ENCODE results near the gene TGIF1.
"Not testable (repeated sequence)": the region's sequence is repeated elsewhere in the genome, so short reads cannot be mapped to it uniquely, and the experiment has no call there.

Gene TGIF1

DNA sequence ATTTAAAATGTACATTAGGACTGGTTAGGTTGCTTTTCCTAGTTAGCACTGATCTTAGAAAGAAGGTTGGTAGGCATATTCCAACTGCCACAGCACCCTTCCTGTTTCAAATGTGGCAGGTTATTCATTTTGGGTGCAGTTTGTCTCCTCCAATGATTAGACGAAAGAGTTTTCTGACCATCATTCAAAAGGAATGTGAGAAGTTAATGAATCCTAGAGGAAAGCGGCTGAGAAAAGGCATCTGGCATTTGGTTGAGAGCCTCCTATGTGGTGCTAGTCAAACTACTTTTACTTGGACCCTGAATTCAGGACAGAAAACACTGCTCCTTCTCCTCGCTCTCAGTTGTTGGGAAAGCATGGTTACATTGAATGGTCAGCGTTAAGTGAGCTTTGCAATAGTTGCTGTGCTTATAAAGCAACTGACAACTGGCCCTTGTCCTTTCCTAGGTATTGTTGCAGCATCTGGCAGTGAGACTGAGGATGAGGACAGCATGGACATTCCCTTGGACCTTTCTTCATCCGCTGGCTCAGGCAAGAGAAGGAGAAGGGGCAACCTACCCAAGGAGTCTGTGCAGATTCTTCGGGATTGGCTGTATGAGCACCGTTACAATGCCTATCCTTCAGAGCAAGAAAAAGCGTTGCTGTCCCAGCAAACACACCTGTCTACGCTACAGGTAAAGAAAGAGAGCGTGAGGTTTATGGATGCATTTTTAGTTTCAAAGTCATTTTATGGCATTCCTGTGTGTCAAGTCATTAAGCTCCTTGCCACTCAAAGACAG lies 6.1 kb downstream of the TGIF1 start:
- DNase-seq (ENCODE audit: low spot score), result no peak

DNA sequence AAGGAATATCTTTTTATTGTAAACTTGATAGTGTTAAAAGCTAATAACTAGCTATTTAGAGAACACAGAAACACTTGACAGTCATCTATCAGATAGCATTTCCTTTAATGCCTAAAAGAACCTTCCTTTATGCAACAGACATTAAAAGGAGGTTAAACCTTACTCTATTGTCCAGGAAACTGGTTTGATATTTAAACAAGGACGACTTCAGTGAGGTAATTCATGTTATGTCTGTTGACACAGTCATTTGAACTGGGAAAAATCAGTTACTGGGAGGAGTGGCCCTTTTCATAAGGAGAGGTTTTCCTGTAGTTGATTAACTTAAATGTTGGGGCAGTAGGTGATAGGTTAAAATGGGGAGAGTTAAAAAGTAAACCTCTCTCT lies 6.7 kb downstream of the TGIF1 start:
- no peak for DNase-seq (ENCODE audit: low spot score)

GRCh38 chr18:3457261-3457724 lies 7.3 kb downstream of the TGIF1 start:
- no peak for DNase-seq (ENCODE audit: low spot score)

DNA sequence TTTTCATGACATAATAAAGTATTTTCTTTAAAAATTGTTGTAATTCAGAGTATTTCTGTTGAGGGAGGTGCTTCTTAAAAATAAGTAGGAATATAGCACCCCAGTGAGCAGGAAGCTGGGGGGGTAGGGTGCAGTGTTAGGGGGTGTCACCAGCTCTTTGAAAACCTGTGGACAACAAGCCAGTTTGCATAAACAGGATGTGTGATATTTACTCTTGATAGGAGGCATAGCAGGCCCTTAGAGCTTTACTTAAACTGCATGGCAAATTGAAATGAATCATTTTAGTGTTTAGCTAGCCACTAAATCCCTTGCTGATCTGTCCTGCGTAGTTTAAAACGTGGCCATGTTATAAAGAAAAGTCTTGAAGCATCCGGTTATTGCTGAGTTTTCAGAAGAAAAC lies 8.4 kb downstream of the TGIF1 start:
- DNase-seq (ENCODE audit: low spot score), result no peak

DNA sequence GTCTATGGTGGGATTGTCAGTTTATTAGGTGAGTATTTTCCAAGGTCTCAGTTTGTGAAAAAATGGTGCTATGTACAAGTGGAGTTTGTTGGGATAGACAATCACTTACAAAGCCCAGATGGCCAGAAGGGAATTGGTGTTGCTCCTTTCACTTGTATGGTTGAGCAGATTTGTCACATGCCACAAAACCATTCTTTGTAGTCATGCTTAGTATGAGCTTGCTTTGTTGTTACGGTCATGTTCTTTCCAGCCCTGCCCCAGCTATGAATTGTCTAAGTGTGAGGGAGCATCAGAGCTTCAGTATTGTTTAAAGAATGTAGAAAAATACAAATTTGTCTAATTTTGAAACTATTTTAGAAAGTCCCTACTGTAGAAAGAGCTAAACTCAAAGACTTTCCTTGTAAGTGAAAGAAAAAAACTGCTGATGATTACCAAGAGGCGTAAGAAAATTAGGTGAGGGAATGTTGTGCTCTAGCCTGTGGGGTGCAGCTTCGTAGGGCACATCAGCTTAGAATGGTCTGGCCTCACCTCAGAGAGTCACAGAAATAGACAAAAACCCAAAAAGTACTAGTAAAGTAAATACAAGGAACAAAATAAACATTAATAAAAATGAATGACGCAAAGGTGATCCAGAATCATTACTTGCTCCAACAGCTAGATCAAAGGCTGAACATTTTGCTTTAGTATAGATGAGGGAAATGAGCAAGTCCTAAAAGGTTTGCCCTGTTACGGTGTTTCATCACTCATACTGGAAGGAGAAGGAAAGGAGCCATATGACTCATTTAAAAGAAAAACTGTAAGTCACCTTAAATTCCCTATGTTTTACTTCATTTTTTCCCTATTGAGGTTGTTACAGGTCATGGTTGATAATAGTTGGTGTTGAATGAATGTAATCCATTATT lies 9.2 kb downstream of the TGIF1 start:
- DNase-seq (ENCODE audit: low spot score), result no peak

DNA sequence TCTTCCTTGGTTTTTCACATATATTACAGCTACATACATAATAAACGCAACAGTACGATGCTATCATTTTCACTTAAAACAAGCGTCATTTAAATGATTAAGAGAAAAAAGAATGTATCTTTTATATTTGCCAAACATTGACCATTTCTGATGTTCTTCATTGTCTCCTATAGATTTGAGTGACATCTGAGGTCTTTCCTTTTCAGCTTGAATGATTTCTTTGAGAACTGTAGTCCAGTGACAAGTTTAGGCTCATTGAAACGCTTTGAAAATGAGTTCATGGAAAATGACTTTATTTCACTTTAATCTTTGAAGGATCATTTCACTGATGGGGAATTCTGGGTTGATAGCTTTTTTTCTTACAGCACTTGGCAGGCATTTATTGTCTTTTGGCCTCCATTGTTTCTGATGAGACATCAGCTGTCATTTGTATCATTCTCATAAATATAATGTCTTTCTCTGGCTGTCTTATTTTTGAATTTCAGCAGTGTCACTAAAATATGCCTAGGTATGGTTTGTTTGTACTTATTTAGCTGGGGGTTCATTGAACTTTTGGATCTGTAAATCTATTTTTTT lies 10.9 kb downstream of the TGIF1 start:
- no peak for DNase-seq (ENCODE audit: low spot score)

DNA sequence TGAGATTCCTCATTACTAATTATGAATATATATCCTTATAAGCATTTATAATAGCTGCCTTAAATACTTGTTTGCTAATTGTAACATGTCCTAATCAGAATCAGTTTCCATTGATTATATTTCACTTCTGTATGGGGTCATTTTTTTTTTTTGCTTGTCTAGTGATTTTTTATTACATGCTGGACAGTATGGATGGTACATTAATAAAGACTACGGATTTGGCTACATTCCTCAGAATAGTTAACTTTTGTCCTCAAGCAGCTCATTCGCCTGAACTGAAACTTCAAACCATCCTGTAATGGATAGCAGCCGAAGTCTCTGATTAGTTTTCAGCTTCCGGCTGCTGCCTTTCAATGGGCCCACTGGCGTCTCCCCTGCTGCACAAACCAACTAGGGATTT lies 11.7 kb downstream of the TGIF1 start:
- no peak for DNase-seq (ENCODE audit: low spot score)

DNA sequence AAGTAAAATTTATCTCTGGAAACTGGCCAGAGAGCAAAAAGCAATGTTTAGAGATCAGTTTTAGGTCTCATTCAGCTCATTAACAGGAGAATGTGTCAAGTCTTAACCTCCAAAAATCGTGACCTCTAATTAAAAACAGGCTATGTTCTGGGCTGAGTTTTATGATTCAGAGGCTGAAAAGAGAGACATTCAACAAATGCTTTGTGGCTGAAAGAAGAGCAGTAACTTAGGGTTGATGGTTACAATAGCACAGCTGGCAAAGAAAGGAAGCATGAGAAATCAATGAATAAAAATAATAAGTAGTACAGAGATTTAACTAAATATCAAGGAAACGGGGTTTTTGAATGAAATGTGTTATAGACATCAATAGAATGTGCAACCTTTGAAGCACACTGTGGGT lies 13.1 kb downstream of the TGIF1 start:
- DNase-seq (ENCODE audit: low spot score), result no peak

DNA sequence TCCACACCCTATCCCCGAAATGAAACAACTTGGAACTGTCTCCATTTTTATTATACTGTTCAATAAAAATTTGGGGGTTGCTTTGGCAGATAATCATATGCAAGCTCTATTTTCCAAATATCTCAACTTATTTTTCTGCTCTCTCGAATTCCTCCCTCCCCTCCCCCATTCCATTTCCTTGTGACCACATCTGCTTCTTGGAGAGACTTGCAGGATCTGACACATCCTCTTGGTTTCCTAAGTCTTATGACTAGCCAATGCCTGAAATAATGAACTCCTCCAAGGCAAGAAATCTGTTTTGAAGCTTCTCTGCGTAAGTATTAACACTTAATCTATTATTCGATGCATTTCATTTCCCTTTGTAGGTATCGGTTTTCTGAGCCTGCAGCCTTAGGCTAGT lies 16.1 kb downstream of the TGIF1 start:
- no peak for DNase-seq (ENCODE audit: low spot score)

- no peak for DNase-seq (ENCODE audit: low spot score)
These were observed 16.9 kb downstream of the TGIF1 start for GRCh38 chr18:3466872-3467271.

- no peak for DNase-seq (ENCODE audit: low spot score)
These were observed 18.2 kb downstream of the TGIF1 start for GRCh38 chr18:3468066-3468705.

DNA sequence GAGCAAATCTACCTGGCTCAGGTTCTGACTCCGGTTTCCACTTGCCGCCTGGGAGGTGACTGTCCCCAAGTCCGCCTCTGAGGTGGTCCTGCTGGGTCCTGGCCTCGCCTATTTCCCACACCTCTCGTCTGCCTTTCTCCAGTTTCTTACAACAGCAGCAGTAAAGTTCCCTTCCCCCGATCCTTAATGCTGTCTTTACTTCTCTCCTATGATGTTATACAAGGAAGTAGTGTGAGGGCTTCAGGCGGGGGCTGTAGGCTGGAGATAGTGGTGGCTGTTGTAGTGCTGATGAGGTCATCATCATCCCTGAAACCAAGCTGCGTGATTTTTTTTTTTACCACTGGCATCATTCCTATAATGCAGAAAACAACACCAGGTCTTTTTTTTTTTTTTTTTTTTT lies 18.9 kb downstream of the TGIF1 start:
- DNase-seq (ENCODE audit: low spot score), result no peak

DNA sequence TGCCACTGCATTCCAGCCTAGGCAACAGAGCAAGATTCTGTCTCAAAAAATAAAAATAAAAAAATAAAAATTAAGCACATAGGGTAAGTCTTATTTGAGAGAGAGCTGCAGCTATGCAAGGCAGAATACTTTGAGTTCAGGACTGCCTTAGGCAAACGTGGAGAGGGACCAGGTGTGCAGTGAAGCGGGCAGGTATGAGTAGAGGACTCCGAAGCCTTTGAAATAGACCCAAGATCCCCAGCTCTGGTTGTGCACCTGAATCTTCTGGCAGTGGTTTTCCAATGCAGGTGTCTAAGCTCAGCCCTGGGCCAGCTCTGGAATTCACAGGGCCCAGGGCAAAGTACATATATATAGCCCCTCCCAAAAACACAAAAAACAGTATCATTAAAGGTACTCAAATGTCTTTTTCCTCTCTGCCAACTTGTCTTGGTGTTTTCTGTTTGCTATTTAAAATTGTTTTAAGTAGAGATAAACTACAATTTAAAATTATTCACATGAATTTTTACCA lies 21.2 kb downstream of the TGIF1 start:
- DNase-seq (ENCODE audit: low spot score), result no peak

- not testable (repeated sequence) for DNase-seq (ENCODE audit: low spot score)
These were observed 22.1 kb downstream of the TGIF1 start for GRCh38 chr18:3472121-3472520.

- no peak for DNase-seq (ENCODE audit: low spot score)
These were observed 22.9 kb downstream of the TGIF1 start for GRCh38 chr18:3472681-3473544.

- DNase-seq (ENCODE audit: low spot score), result no peak
These were observed 28.4 kb downstream of the TGIF1 start for GRCh38 chr18:3478262-3478978.

GRCh38 chr18:3479978-3480509 lies 30.1 kb downstream of the TGIF1 start:
- DNase-seq (ENCODE audit: low spot score), result no peak

GRCh38 chr18:3480827-3481573 lies 31.0 kb downstream of the TGIF1 start:
- no peak for DNase-seq (ENCODE audit: low spot score)

DNA sequence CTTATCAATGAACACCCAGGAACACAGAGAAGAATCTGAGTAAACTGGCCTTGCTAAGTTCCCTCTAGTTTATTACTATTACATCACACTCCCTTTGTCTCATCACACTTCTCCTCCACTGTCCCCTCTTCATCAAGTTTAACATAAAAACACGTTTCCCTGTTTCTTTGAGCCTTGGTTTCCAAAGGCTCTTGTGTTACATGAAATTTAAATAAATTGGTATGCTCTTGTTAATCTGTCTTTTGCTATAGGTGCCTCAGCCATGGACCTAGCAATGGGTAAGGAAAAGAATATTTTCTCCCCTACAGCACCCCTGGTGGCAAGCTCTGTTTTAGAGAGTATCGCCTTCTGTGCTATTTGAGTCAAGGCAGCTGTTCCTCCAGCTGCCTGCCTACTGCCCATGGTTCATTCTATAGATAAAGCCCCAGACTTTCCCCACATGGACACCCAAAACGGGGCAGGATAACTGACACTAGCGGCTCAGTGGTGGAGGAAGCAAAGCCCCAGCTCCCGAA lies 31.8 kb downstream of the TGIF1 start:
- DNase-seq (ENCODE audit: low spot score), result peak; percentile 75
